ENCODE data around the gene SPOPL.

DNA sequence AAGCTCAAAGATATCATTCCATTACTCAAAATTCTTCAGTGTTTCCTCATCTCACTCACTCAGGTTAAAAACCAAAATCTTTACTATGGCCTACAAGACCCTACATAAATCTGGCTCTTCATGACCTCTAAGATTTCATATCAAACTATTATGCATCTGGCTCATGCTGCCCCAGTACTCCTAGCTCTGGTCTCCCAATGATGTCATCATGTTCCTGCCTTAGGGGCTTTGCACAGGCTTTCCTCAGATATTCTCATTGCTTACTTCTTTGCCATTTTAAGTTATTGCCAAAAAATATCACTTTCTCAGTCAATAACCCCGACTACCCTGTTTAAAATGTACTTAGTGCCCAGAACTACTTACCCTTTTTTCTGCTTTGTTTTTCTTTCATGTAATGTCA, 33.0 kb upstream of the SPOPL start:
- TF ChIP-seq, protein P1, sequence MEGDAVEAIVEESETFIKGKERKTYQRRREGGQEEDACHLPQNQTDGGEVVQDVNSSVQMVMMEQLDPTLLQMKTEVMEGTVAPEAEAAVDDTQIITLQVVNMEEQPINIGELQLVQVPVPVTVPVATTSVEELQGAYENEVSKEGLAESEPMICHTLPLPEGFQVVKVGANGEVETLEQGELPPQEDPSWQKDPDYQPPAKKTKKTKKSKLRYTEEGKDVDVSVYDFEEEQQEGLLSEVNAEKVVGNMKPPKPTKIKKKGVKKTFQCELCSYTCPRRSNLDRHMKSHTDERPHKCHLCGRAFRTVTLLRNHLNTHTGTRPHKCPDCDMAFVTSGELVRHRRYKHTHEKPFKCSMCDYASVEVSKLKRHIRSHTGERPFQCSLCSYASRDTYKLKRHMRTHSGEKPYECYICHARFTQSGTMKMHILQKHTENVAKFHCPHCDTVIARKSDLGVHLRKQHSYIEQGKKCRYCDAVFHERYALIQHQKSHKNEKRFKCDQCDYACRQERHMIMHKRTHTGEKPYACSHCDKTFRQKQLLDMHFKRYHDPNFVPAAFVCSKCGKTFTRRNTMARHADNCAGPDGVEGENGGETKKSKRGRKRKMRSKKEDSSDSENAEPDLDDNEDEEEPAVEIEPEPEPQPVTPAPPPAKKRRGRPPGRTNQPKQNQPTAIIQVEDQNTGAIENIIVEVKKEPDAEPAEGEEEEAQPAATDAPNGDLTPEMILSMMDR (IDR thresholded peaks at IDR 0.05; ENCODE audit: poor library complexity, severe bottlenecking): no peak
- TF ChIP-seq TAF1 (IDR thresholded peaks at IDR 0.05; ENCODE audit: low read depth) (no peak), EZH2 (IDR thresholded peaks at IDR 0.05; ENCODE audit: borderline replicate concordance, insufficient read depth, low read length, poor library complexity, severe bottlenecking) (no peak), POLR2AphosphoS5 (IDR thresholded peaks at IDR 0.05) (no peak), MXI1 (conservative IDR thresholded peaks at IDR 0.05; ENCODE audit: poor library complexity, severe bottlenecking) (no peak)
- TF ChIP-seq, protein P2, sequence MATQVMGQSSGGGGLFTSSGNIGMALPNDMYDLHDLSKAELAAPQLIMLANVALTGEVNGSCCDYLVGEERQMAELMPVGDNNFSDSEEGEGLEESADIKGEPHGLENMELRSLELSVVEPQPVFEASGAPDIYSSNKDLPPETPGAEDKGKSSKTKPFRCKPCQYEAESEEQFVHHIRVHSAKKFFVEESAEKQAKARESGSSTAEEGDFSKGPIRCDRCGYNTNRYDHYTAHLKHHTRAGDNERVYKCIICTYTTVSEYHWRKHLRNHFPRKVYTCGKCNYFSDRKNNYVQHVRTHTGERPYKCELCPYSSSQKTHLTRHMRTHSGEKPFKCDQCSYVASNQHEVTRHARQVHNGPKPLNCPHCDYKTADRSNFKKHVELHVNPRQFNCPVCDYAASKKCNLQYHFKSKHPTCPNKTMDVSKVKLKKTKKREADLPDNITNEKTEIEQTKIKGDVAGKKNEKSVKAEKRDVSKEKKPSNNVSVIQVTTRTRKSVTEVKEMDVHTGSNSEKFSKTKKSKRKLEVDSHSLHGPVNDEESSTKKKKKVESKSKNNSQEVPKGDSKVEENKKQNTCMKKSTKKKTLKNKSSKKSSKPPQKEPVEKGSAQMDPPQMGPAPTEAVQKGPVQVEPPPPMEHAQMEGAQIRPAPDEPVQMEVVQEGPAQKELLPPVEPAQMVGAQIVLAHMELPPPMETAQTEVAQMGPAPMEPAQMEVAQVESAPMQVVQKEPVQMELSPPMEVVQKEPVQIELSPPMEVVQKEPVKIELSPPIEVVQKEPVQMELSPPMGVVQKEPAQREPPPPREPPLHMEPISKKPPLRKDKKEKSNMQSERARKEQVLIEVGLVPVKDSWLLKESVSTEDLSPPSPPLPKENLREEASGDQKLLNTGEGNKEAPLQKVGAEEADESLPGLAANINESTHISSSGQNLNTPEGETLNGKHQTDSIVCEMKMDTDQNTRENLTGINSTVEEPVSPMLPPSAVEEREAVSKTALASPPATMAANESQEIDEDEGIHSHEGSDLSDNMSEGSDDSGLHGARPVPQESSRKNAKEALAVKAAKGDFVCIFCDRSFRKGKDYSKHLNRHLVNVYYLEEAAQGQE (IDR thresholded peaks at IDR 0.05; ENCODE audit: borderline replicate concordance): no peak
